ENCODE data around the gene NCKAP5. TPM values are rescaled to one million over a fixed set of nuclear protein-coding genes. Genes with fewer than 3 reads are reported as not detected.

Gene NCKAP5
- total and polyA plus RNA-seq, 2 of the 8 experiments (the other 6 are each of a cell fraction or from before 2014, with no cell fraction given): 0.27 to 0.86 TPM

GRCh38 chr2:133025004-133025403 is 543.3 kb downstream of the NCKAP5 start:
- Histone ChIP-seq H3K27me3 (replicated peaks in 1 of 4; ENCODE audit: control insufficient read depth in 3 of 4, extremely low read depth in 1 of 4, insufficient read depth in 3 of 4, low read length in 3 of 4) (no peaks in the 10 kb centered on the region), H3K56ac (replicated peaks; ENCODE audit: insufficient read length, low read depth, low read length) (no peak overlapping the region), H4K8ac (ENCODE audit: extremely low read depth, insufficient read depth, low read length) (no peak overlapping the region), H4K91ac (replicated peaks; ENCODE audit: insufficient read length, low read length) (no peak overlapping the region), H3K9me3 (ENCODE audit: insufficient read depth in 2 of 2, low read depth in 1 of 2, low read length in 1 of 2) (no peaks in the 10 kb centered on the region), H3K4ac (replicated peaks; ENCODE audit: insufficient read length, low read depth, low read length) (no peak overlapping the region), H3K4me1 (replicated peaks in 1 of 4; ENCODE audit: control insufficient read depth in 3 of 4, insufficient read depth in 4 of 4, low read length in 3 of 4) (peaks cover 0 to 4% (median 0%) of the 10 kb centered on the region in 4 experiments; a peak in 1 of 7 replicates), H2AFZ (ENCODE audit: low read length) (no peak overlapping the region), H2AK5ac (ENCODE audit: low read depth, low read length) (no peak overlapping the region), H3K79me1 (ENCODE audit: low read depth, low read length) (no peaks in the 10 kb centered on the region), H4K20me1 (replicated peaks in 1 of 2; ENCODE audit: control insufficient read depth in 1 of 2, insufficient read depth in 2 of 2, low read length in 2 of 2) (no peaks in the 10 kb centered on the region), H3K18ac (ENCODE audit: extremely low read depth, low read length) (no peak overlapping the region), H3K23ac (ENCODE audit: insufficient read length) (no peak overlapping the region), H2BK20ac (ENCODE audit: low read length) (no peak overlapping the region), H3K4me3 (ENCODE audit: extremely low read depth in 1 of 4, insufficient read depth in 2 of 4, low read depth in 3 of 4, low read length in 4 of 4) (no peak overlapping the region), H3K27ac (ENCODE audit: low read depth, low read length) (no peak overlapping the region), H2BK5ac (ENCODE audit: low read depth, low read length) (no peak overlapping the region), H2BK120ac (replicated peaks; ENCODE audit: low read depth, low read length) (no peak overlapping the region), H3K9ac (replicated peaks in 1 of 4; ENCODE audit: extremely low read depth in 1 of 4, low read depth in 3 of 4, low read length in 3 of 4) (no peak overlapping the region), H2BK12ac (ENCODE audit: low read depth, low read length) (no peak overlapping the region), H3K14ac (ENCODE audit: insufficient read length) (no peak overlapping the region), H3K23me2 (ENCODE audit: low read depth, low read length) (no peaks in the 10 kb centered on the region), H4K5ac (ENCODE audit: insufficient read length, low read depth, low read length) (no peak overlapping the region), H3K4me2 (ENCODE audit: insufficient read depth in 1 of 2, low read depth in 2 of 2, low read length in 2 of 2) (no peak overlapping the region), H2BK15ac (ENCODE audit: low read length) (no peak overlapping the region), H3K79me2 (ENCODE audit: control insufficient read depth in 1 of 2, insufficient read depth in 2 of 2, low read length in 2 of 2) (no peaks in the 10 kb centered on the region), H3K36me3 (ENCODE audit: control insufficient read depth in 2 of 4, insufficient read depth in 4 of 4, low read length in 3 of 4) (no peaks in the 10 kb centered on the region)
- FAIRE-seq (no peak), DNase-seq (ENCODE audit: low read depth in 1 of 2, low spot score in 2 of 2) (no peak)
- ChIA-PET POLR2A (ENCODE audit: partially characterized antibody) (no interaction called here), CTCF (ENCODE audit: partially characterized antibody) (no interaction called here)
- WGBS, 2 experiments (ENCODE audit: extremely low coverage in 1 of 2, insufficient coverage in 1 of 2, insufficient read length in 1 of 2, insufficient replicate concordance in 2 of 2, low coverage in 1 of 2, low lambda C conversion rate in 2 of 2, missing lambda C conversion rate in 1 of 2): 77% methylated on average over 3 of the region's 3 CpGs; no CpG with 5 or more reads in 1 of the 2 experiments
- TF ChIP-seq KDM1A (IDR thresholded peaks at IDR 0.05; ENCODE audit: borderline replicate concordance, low read length): no peak
- TF ChIP-seq PHF8 (conservative IDR thresholded peaks at IDR 0.05; ENCODE audit: low read depth, low read length): no peak
- no peak for TF ChIP-seq SP2 (IDR thresholded peaks at IDR 0.05; ENCODE audit: low read length)
- no peak for TF ChIP-seq CBX8 (IDR thresholded peaks at IDR 0.05; ENCODE audit: borderline replicate concordance, low read depth, low read length)
